Mesenchymal stem cell (in vitro differentiated cells and primary cell): ENCODE measurements around the gene DCLK1.

Experiments
- DNase-seq: peaks from one replicate; pipeline ENCODE4 v3.0.0-alpha.2; 2013
- H2AFZ ChIP-seq: one replicate; pipeline ENCODE4 v1.6.1; 2013; ENCODE audit warnings: low read depth, mild to moderate bottlenecking, control low read depth, inconsistent platforms, low read length, moderate library complexity
- H2AK5ac ChIP-seq: 2 replicates; pipeline ENCODE4 v1.6.1; 2013; ENCODE audit warnings: low read length, moderate library complexity, mild to moderate bottlenecking, inconsistent platforms; ENCODE audit not compliant: severe bottlenecking
- H2BK120ac ChIP-seq: one replicate; pipeline ENCODE4 v1.6.1; 2013; ENCODE audit warnings: low read depth, mild to moderate bottlenecking, inconsistent platforms, low read length, moderate library complexity
- H2BK12ac ChIP-seq, 2 experiments: one replicate each; pipeline ENCODE4 v1.6.1; 2013; ENCODE audit warnings: inconsistent platforms in 2 of 2, low read length in 2 of 2, mild to moderate bottlenecking in 2 of 2, moderate library complexity in 2 of 2, control low read depth in 1 of 2
- H2BK15ac ChIP-seq: one replicate; pipeline ENCODE4 v1.6.1; 2013; ENCODE audit warnings: mild to moderate bottlenecking, low read depth, inconsistent platforms; ENCODE audit not compliant: poor library complexity, severe bottlenecking
- H2BK5ac ChIP-seq: 2 replicates; pipeline ENCODE4 v1.6.1; 2013; ENCODE audit warnings: low read depth, mild to moderate bottlenecking, low read length, control low read depth, inconsistent platforms; ENCODE audit not compliant: poor library complexity, severe bottlenecking
- H3K14ac ChIP-seq, 2 experiments: one replicate each; pipeline ENCODE4 v1.6.1; 2013; ENCODE audit warnings: inconsistent platforms in 2 of 2, low read length in 2 of 2, control low read depth in 1 of 2, mild to moderate bottlenecking in 1 of 2, moderate library complexity in 1 of 2
- H3K18ac ChIP-seq, 2 experiments: one replicate each; pipeline ENCODE4 v1.6.1; 2013; ENCODE audit warnings: inconsistent platforms in 2 of 2, low read length in 2 of 2, control low read depth in 1 of 2, low read depth in 1 of 2, mild to moderate bottlenecking in 1 of 2
- H3K23ac ChIP-seq, 2 experiments: one replicate each; pipeline ENCODE4 v1.6.1; 2013; ENCODE audit warnings: inconsistent platforms in 2 of 2, low read length in 2 of 2, mild to moderate bottlenecking in 2 of 2, moderate library complexity in 2 of 2, control low read depth in 1 of 2
- H3K27ac ChIP-seq: 2 replicates; pipeline ENCODE4 v1.5.1; 2013; ENCODE audit warnings: mild to moderate bottlenecking, moderate library complexity, low read length, control low read depth, inconsistent platforms; ENCODE audit not compliant: poor library complexity, severe bottlenecking
- H3K27me3 ChIP-seq, 2 experiments: 2 replicates each; pipeline versions ENCODE4 v1.6.1 to v1.7.0; 2013; ENCODE audit warnings: low read length in 2 of 2, mild to moderate bottlenecking in 2 of 2, moderate library complexity in 2 of 2, control low read depth in 1 of 2, inconsistent platforms in 1 of 2; ENCODE audit not compliant: control insufficient read depth in 1 of 2, insufficient read depth in 1 of 2
- H3K36me3 ChIP-seq, 2 experiments: 2 replicates each; pipeline versions ENCODE4 v1.6.1 to v1.7.0; 2013; ENCODE audit warnings: low read length in 2 of 2, control low read depth in 1 of 2, inconsistent platforms in 1 of 2, low read depth in 1 of 2, mild to moderate bottlenecking in 1 of 2; ENCODE audit not compliant: insufficient read depth in 2 of 2, control insufficient read depth in 1 of 2
- H3K4ac ChIP-seq, 2 experiments: one replicate each; pipeline ENCODE4 v1.6.1; 2013; ENCODE audit warnings: inconsistent platforms in 2 of 2, low read length in 2 of 2, mild to moderate bottlenecking in 2 of 2, moderate library complexity in 2 of 2, control low read depth in 1 of 2, low read depth in 1 of 2
- H3K4me1 ChIP-seq: 2 replicates; pipeline ENCODE4 v1.6.1; 2013; ENCODE audit warnings: low read depth, low read length, control low read depth; ENCODE audit not compliant: control insufficient read depth, insufficient read depth
- H3K4me2 ChIP-seq: 2 replicates; pipeline ENCODE4 v1.6.1; 2013; ENCODE audit warnings: low read length, mild to moderate bottlenecking, inconsistent platforms; ENCODE audit not compliant: poor library complexity, severe bottlenecking
- H3K4me3 ChIP-seq, 2 experiments: 2 replicates each; pipeline versions ENCODE4 v1.5.1 to v1.7.0; 2013; ENCODE audit warnings: low read length in 2 of 2, mild to moderate bottlenecking in 2 of 2, control low read depth in 1 of 2, low read depth in 1 of 2; ENCODE audit not compliant: insufficient read depth in 1 of 2
- H3K79me1 ChIP-seq: replicated peaks from 2 replicates; pipeline ENCODE4 v1.6.1; 2013; ENCODE audit warnings: mild to moderate bottlenecking, control low read depth, low read length, inconsistent platforms; ENCODE audit not compliant: poor library complexity, severe bottlenecking
- H3K9ac ChIP-seq: 2 replicates; pipeline ENCODE4 v1.7.0; 2013; ENCODE audit warnings: mild to moderate bottlenecking, low read length, moderate library complexity
- H3K9me3 ChIP-seq: 2 replicates; pipeline ENCODE4 v1.7.0; 2013; ENCODE audit warnings: mild to moderate bottlenecking, low read length; ENCODE audit not compliant: control insufficient read depth
- H4K8ac ChIP-seq: one replicate; pipeline ENCODE4 v1.6.1; 2013; ENCODE audit warnings: inconsistent platforms, mild to moderate bottlenecking, low read length, moderate library complexity
- H4K91ac ChIP-seq: one replicate; pipeline ENCODE4 v1.6.1; 2013; ENCODE audit warnings: mild to moderate bottlenecking, low read length, inconsistent platforms
- WGBS: methylation state at CpG from one replicate; pipeline ENCODE4 v1.1.7; 2013; ENCODE audit warnings: mixed read lengths; 5-methylcytosine and 5-hydroxymethylcytosine counted together

DCLK1 gene

DNA sequence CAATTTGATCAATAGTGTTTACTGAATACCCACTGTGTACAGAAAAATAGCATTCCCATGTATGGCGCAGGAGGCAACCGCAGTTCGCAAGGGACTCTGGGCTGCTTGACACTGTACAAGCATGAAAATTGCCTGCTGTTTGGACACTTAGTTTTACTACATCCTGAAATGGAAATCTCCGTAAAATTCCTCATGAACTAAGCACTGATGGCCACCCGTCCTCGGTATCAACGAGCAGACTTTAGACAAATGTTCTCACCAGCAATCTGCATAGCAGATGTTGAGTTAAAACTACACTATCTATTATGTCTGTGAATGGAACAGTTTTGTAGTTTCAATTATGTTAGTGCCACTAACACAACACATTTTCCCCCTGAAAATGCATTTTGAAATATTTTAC lies 294.7 kb downstream of the DCLK1 start:
- H2BK12ac ChIP-seq, result no peak overlapping the region
- peaks cover 4% of the 10 kb centered on the region for H3K4me1 ChIP-seq
- no peak overlapping the region for H3K9ac ChIP-seq
- H3K4me2 ChIP-seq, result no peak overlapping the region
- H4K8ac ChIP-seq, result no peak overlapping the region
- H2AK5ac ChIP-seq, result no peak overlapping the region
- no peak overlapping the region for H4K91ac ChIP-seq
- H3K23ac ChIP-seq, result no peak overlapping the region
- no peak overlapping the region for H2BK120ac ChIP-seq
- no peaks in the 10 kb centered on the region for H3K9me3 ChIP-seq
- H3K36me3 ChIP-seq, result peaks cover 0 to 19% of the 10 kb centered on the region in 2 experiments
- H2AFZ ChIP-seq, result no peak overlapping the region
- no peaks in the 10 kb centered on the region for H3K79me1 ChIP-seq
- no peak overlapping the region for H3K27ac ChIP-seq
- no peak overlapping the region for H3K18ac ChIP-seq
- H3K27me3 ChIP-seq, result no peaks in the 10 kb centered on the region
- DNase-seq, result no peak
- no peak overlapping the region for H2BK15ac ChIP-seq
- WGBS, result 73% methylated on average over 4 of the region's 7 CpGs
- no peak overlapping the region for H2BK5ac ChIP-seq
- no peak overlapping the region for H3K14ac ChIP-seq
- H3K4me3 ChIP-seq, result no peak overlapping the region
- H3K4ac ChIP-seq, result no peak overlapping the region

DNA sequence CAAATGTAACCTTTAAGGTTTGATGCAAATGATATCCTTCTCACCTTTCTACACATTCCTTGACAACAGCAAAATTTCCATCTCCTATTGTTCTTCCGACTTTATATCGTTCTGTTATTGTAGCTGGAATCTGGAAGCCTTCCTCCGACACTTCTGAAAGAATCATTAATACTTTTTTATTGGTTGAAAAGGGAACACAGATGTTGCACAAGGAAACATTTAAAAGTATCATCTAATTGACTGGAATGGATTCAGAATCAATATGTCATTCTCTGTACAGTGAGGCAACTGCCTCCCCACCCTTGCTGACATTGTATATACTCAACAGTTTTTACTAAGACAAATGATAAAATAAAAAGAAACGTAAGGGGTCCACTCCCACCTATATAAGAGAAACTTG lies 295.2 kb downstream of the DCLK1 start:
- H3K4me1 ChIP-seq, result peaks cover 4% of the 10 kb centered on the region
- no peak for DNase-seq
- H2AFZ ChIP-seq, result no peak overlapping the region
- no peak overlapping the region for H2BK12ac ChIP-seq
- H3K4me2 ChIP-seq, result no peak overlapping the region
- H2AK5ac ChIP-seq, result no peak overlapping the region
- no peak overlapping the region for H4K8ac ChIP-seq
- H3K27ac ChIP-seq, result no peak overlapping the region
- no peaks in the 10 kb centered on the region for H3K9me3 ChIP-seq
- no peak overlapping the region for H3K18ac ChIP-seq
- no peak overlapping the region for H3K23ac ChIP-seq
- H2BK15ac ChIP-seq, result no peak overlapping the region
- no peak overlapping the region for H2BK120ac ChIP-seq
- H3K14ac ChIP-seq, result no peak overlapping the region
- H3K4ac ChIP-seq, result no peak overlapping the region
- no peaks in the 10 kb centered on the region for H3K79me1 ChIP-seq
- H4K91ac ChIP-seq, result no peak overlapping the region
- peaks cover 0 to 21% of the 10 kb centered on the region in 2 experiments for H3K36me3 ChIP-seq
- H3K4me3 ChIP-seq, result no peak overlapping the region
- no peaks in the 10 kb centered on the region for H3K27me3 ChIP-seq
- WGBS, result 100% methylated on average over 1 of the region's 4 CpGs
- no peak overlapping the region for H2BK5ac ChIP-seq
- no peak overlapping the region for H3K9ac ChIP-seq

GRCh38 chr13:35833608-35834275 lies 297.4 kb downstream of the DCLK1 start:
- no peak for DNase-seq
- no peak overlapping the region for H3K4ac ChIP-seq
- no peak overlapping the region for H3K18ac ChIP-seq
- H3K9me3 ChIP-seq, result no peaks in the 10 kb centered on the region
- no peak overlapping the region for H4K91ac ChIP-seq
- no peak overlapping the region for H3K23ac ChIP-seq
- H2BK15ac ChIP-seq, result no peak overlapping the region
- H2BK12ac ChIP-seq, result no peak overlapping the region
- WGBS, result 81% methylated on average over 5 of the region's 6 CpGs
- H3K79me1 ChIP-seq, result no peaks in the 10 kb centered on the region
- H3K27me3 ChIP-seq, result no peaks in the 10 kb centered on the region
- H3K4me2 ChIP-seq, result no peak overlapping the region
- H3K36me3 ChIP-seq, result peaks cover 0 to 26% of the 10 kb centered on the region in 2 experiments
- H3K4me3 ChIP-seq, result no peak overlapping the region
- no peak overlapping the region for H3K14ac ChIP-seq
- H2AFZ ChIP-seq, result no peak overlapping the region
- no peak overlapping the region for H2AK5ac ChIP-seq
- H3K9ac ChIP-seq, result no peak overlapping the region
- no peak overlapping the region for H3K27ac ChIP-seq
- no peak overlapping the region for H2BK5ac ChIP-seq
- H4K8ac ChIP-seq, result no peak overlapping the region
- H3K4me1 ChIP-seq, result peaks cover 3% of the 10 kb centered on the region
- H2BK120ac ChIP-seq, result no peak overlapping the region

DNA sequence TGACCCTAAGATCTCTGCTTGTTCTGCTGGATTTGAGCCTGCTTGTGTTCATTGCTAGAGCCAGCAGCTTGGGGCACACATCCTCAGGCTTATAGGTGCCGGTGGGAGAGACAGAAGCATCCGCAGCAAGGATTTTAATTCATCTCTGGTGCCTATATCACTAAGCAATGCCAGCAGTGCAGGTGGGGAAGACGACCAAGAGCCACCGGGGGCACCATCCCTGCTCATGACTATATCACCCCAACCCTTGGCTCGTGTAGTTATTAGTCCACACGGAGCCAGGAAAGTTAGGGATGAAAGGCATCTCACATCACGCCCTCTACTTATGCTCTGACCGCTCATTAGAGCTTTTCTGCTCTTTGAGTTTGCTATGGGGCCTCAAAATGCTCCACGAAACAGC lies 298.2 kb downstream of the DCLK1 start:
- Histone ChIP-seq H2AFZ (no peak overlapping the region), H3K4me3 (no peak overlapping the region), H3K23ac (no peak overlapping the region), H4K91ac (no peak overlapping the region), H3K4me1 (peaks cover 2% of the 10 kb centered on the region), H2BK15ac (no peak overlapping the region), H2BK5ac (no peak overlapping the region), H4K8ac (no peak overlapping the region), H3K27ac (no peak overlapping the region), H2BK120ac (no peak overlapping the region), H3K4ac (no peak overlapping the region), H3K18ac (no peak overlapping the region), H3K4me2 (no peak overlapping the region), H3K14ac (no peak overlapping the region), H3K9ac (no peak overlapping the region), H3K9me3 (no peaks in the 10 kb centered on the region), H2BK12ac (no peak overlapping the region), H3K36me3 (peaks cover 0 to 31% of the 10 kb centered on the region in 2 experiments), H2AK5ac (no peak overlapping the region), H3K79me1 (no peaks in the 10 kb centered on the region), H3K27me3 (no peaks in the 10 kb centered on the region)
- no peak for DNase-seq
- 84% methylated on average over 9 of the region's 9 CpGs for WGBS
